OCI-LY3 (cell line): Measurements from ENCODE around the gene GSX2.

Source experiments
- H2AFZ ChIP-seq: fragments of 200-600, 300-600 bp; shearing (Covaris generic); 2 replicates; pipeline ENCODE4 v1.6.0; 2014; ENCODE audit warnings: antibody characterized with exemption, low read depth, low read length
- H3K27ac ChIP-seq: fragments of 200-600, 300-600 bp; sonication (generic); 2 replicates; pipeline ENCODE4 v1.5.1; 2014; ENCODE audit warnings: mild to moderate bottlenecking, low read length, moderate library complexity, mixed read lengths
- H3K27me3 ChIP-seq: fragments of 200-600, 300-600 bp; sonication (generic); 2 replicates; pipeline ENCODE4 v1.6.1; 2014; ENCODE audit warnings: low read depth, low read length, mixed read lengths
- H3K36me3 ChIP-seq: fragments of 200-600, 300-600 bp; sonication (generic); replicated peaks from 2 replicates; pipeline ENCODE3; 2014; ENCODE audit warnings: low read depth, low read length, mixed read lengths
- H3K4me1 ChIP-seq: fragments of 300-600, 200-600 bp; sonication (generic); 2 replicates; pipeline ENCODE4 v1.6.1; 2014; ENCODE audit warnings: low read length, mixed read lengths
- H3K4me2 ChIP-seq: fragments of 200-600, 300-600 bp; sonication (generic); 2 replicates; pipeline ENCODE4 v1.6.1; 2014; ENCODE audit warnings: low read length, mixed read lengths
- H3K4me3 ChIP-seq: fragments of 300-600, 200-600 bp; sonication (generic); 2 replicates; pipeline ENCODE4 v1.5.1; 2014; ENCODE audit warnings: antibody characterized with exemption, mild to moderate bottlenecking, low read length, moderate library complexity
- H3K79me2 ChIP-seq: fragments of 300-600, 200-600 bp; shearing (Covaris generic); 2 replicates; pipeline ENCODE4 v1.6.1; 2014; ENCODE audit warnings: mild to moderate bottlenecking, low read length, mixed read lengths
- H3K9ac ChIP-seq: fragments of 300-600, 200-600 bp; shearing (Covaris generic); 2 replicates; pipeline ENCODE4 v1.6.0; 2014; ENCODE audit warnings: mild to moderate bottlenecking, low read length, moderate library complexity
- H3K9me3 ChIP-seq: fragments of 200-600, 300-600 bp; shearing (Covaris generic); 2 replicates; pipeline ENCODE4 v1.6.1; 2014; ENCODE audit warnings: low read length, mixed read lengths; ENCODE audit not compliant: insufficient read depth
- H4K20me1 ChIP-seq: fragments of 200-600, 300-600 bp; sonication (generic); 2 replicates; pipeline ENCODE4 v1.6.1; 2016; ENCODE audit warnings: low read length, mixed read lengths; ENCODE audit not compliant: insufficient read depth
- EZH2phosphoT487 ChIP-seq: fragments of 200-600 bp; shearing (Covaris generic); IDR thresholded peaks from 2 replicates; pipeline ENCODE4 v1.6.1; 2018; ENCODE audit warnings: antibody characterized with exemption, mixed run types, low read depth
- TF ChIP-seq, protein P1 (sequence below): fragments of 200-600, 300-600 bp; sonication (generic); IDR thresholded peaks from 2 replicates; pipeline ENCODE4 v1.5.1; 2014; ENCODE audit warnings: antibody characterized with exemption, low read length, low read depth

GSX2 gene

DNA sequence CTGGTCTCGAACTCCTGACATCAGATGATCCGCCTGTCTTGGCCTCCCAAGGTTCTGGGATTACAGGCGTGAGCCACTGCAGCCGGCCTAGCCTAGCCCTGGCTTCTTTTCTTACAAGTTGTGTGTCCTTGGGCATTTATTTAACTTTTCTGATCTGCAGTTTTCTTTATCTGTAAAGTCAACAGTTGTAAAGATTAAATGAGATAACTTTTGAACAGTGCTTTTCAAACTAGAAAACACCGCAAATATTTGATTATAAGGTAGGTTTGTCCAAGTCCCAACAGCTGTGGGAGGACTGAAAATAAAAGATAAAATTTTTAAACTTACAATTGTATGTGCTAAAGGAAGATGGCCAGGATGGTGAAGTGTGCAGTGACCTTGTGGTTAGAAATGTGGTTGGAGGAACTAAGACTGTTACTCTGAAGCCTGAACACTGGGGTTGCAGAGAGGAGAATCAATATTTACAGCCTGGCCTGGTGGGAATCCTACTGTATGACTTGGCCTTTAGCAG lies 44.8 kb downstream of the GSX2 start:
- H3K27ac ChIP-seq = no peak overlapping the region
- H3K9ac ChIP-seq = no peak overlapping the region
- no peak overlapping the region for H3K4me3 ChIP-seq
- no peak overlapping the region for H2AFZ ChIP-seq
- no peaks in the 10 kb centered on the region for H3K4me1 ChIP-seq
- no peaks in the 10 kb centered on the region for H4K20me1 ChIP-seq
- no peaks in the 10 kb centered on the region for H3K79me2 ChIP-seq
- no peaks in the 10 kb centered on the region for H3K9me3 ChIP-seq
- no peaks in the 10 kb centered on the region for H3K27me3 ChIP-seq
- H3K4me2 ChIP-seq = no peak overlapping the region
- no peaks in the 10 kb centered on the region for H3K36me3 ChIP-seq
- no peak for TF ChIP-seq EZH2phosphoT487
- TF ChIP-seq, protein P1, sequence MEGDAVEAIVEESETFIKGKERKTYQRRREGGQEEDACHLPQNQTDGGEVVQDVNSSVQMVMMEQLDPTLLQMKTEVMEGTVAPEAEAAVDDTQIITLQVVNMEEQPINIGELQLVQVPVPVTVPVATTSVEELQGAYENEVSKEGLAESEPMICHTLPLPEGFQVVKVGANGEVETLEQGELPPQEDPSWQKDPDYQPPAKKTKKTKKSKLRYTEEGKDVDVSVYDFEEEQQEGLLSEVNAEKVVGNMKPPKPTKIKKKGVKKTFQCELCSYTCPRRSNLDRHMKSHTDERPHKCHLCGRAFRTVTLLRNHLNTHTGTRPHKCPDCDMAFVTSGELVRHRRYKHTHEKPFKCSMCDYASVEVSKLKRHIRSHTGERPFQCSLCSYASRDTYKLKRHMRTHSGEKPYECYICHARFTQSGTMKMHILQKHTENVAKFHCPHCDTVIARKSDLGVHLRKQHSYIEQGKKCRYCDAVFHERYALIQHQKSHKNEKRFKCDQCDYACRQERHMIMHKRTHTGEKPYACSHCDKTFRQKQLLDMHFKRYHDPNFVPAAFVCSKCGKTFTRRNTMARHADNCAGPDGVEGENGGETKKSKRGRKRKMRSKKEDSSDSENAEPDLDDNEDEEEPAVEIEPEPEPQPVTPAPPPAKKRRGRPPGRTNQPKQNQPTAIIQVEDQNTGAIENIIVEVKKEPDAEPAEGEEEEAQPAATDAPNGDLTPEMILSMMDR = no peak

DNA sequence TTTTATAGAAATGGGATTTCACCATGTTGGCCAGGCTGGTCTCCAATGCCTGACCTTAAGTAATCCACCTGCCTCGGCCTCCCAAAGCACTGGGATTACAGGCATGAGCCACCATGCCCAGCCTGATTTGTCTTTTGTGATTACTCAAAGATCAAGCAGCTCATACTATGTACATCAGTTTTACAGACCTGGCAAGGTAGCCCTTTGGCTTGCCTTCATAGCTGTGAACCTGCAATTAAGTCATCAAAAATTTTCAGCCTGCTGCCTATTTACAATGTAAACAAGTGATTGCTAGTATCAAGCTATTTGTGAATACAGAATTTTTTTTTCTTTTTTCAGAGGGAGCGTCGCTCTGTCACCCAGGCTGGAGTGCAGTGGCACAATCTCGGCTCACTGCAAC lies 46.2 kb downstream of the GSX2 start:
- no peak overlapping the region for H3K4me3 ChIP-seq
- no peak for TF ChIP-seq EZH2phosphoT487
- TF ChIP-seq, protein P1 = no peak
- no peak overlapping the region for H2AFZ ChIP-seq
- H3K4me2 ChIP-seq = no peak overlapping the region
- no peaks in the 10 kb centered on the region for H3K79me2 ChIP-seq
- H3K27me3 ChIP-seq = no peaks in the 10 kb centered on the region
- H4K20me1 ChIP-seq = no peaks in the 10 kb centered on the region
- no peak overlapping the region for H3K9ac ChIP-seq
- no peaks in the 10 kb centered on the region for H3K9me3 ChIP-seq
- no peaks in the 10 kb centered on the region for H3K4me1 ChIP-seq
- H3K27ac ChIP-seq = no peak overlapping the region
- H3K36me3 ChIP-seq = no peaks in the 10 kb centered on the region

GRCh38 chr4:54149323-54149722 lies 49.4 kb downstream of the GSX2 start:
- no peaks in the 10 kb centered on the region for H3K27me3 ChIP-seq

More at GRCh38 chr4:54149323-54149722, 49.4 kb downstream of the GSX2 start:
- Histone ChIP-seq H2AFZ (no peak overlapping the region), H3K4me1 (no peaks in the 10 kb centered on the region), H4K20me1 (no peaks in the 10 kb centered on the region), H3K27ac (no peak overlapping the region), H3K79me2 (no peaks in the 10 kb centered on the region), H3K9me3 (no peaks in the 10 kb centered on the region), H3K4me3 (no peak overlapping the region), H3K36me3 (no peaks in the 10 kb centered on the region), H3K9ac (no peak overlapping the region), H3K4me2 (no peak overlapping the region)
- no peak for TF ChIP-seq EZH2phosphoT487
- TF ChIP-seq, protein P1 = no peak
